ENCODE measurements around the gene STXBP4.
A peak's percentile ranks its signal among the peaks of the same experiment; 100 is the strongest.

Gene STXBP4

GRCh38 chr17:55177159-55177854 is 208.7 kb downstream of the STXBP4 start:
- no peak for DNase-seq

- DNase-seq, result no peak
These were observed 209.3 kb downstream of the STXBP4 start for GRCh38 chr17:55177855-55178217.

GRCh38 chr17:55186937-55187770 is 218.6 kb downstream of the STXBP4 start:
- no peak for DNase-seq

- no peak for DNase-seq
These were observed 222.2 kb downstream of the STXBP4 start for GRCh38 chr17:55190748-55191147.

- no peak for DNase-seq
These were observed 230.3 kb downstream of the STXBP4 start for GRCh38 chr17:55198690-55199370.

GRCh38 chr17:55200904-55201303 is 232.3 kb downstream of the STXBP4 start:
- DNase-seq, result no peak

- no peak for DNase-seq
These were observed 232.9 kb downstream of the STXBP4 start for GRCh38 chr17:55201308-55201932.

GRCh38 chr17:55202896-55203295 is 234.3 kb downstream of the STXBP4 start:
- no peak for DNase-seq

GRCh38 chr17:55208078-55208812 is 239.7 kb downstream of the STXBP4 start:
- no peak for DNase-seq

- DNase-seq, result no peak
These were observed 241.7 kb downstream of the STXBP4 start for GRCh38 chr17:55210292-55210691.

- no peak for DNase-seq
These were observed 244.3 kb downstream of the STXBP4 start for GRCh38 chr17:55212880-55213279.

GRCh38 chr17:55215711-55216110 is 247.1 kb downstream of the STXBP4 start:
- DNase-seq, result no peak

- DNase-seq, result no peak
These were observed 248.3 kb downstream of the STXBP4 start for GRCh38 chr17:55216888-55217287.

GRCh38 chr17:55219459-55219858 is 250.9 kb downstream of the STXBP4 start:
- DNase-seq, result no peak

GRCh38 chr17:55219934-55220333 is 251.4 kb downstream of the STXBP4 start:
- peak; percentile 49 for DNase-seq
